ENCODE data around the gene AKAP12.
"Not testable (repeated sequence)": the region's sequence is repeated elsewhere in the genome, so short reads cannot be mapped to it uniquely, and the experiment has no call there.

The AKAP12 gene

GRCh38 chr6:151317103-151317994 is 77.6 kb downstream of the AKAP12 start:
- DNase-seq = no peak

GRCh38 chr6:151317995-151318365 is 78.2 kb downstream of the AKAP12 start:
- no peak for DNase-seq

GRCh38 chr6:151320140-151320539 is 80.4 kb downstream of the AKAP12 start:
- no peak for DNase-seq

- no peak for DNase-seq
Measured at GRCh38 chr6:151321438-151321837, 81.7 kb downstream of the AKAP12 start.

GRCh38 chr6:151322570-151322969 is 82.8 kb downstream of the AKAP12 start:
- DNase-seq = no peak

GRCh38 chr6:151323791-151324487 is 84.2 kb downstream of the AKAP12 start:
- DNase-seq = peak; percentile 67

GRCh38 chr6:151324488-151324825 is 84.7 kb downstream of the AKAP12 start:
- no peak for DNase-seq

GRCh38 chr6:151325075-151326050 is 85.6 kb downstream of the AKAP12 start:
- DNase-seq = no peak

GRCh38 chr6:151326116-151326825 is 86.5 kb downstream of the AKAP12 start:
- DNase-seq = no peak

- DNase-seq = no peak
Measured at GRCh38 chr6:151327101-151327500, 87.3 kb downstream of the AKAP12 start.

- DNase-seq = no peak
Measured at GRCh38 chr6:151330130-151330696, 90.4 kb downstream of the AKAP12 start.

- no peak for DNase-seq
Measured at GRCh38 chr6:151335930-151336329, 96.2 kb downstream of the AKAP12 start.

- no peak for DNase-seq
Measured at GRCh38 chr6:151338651-151339200, 99.0 kb downstream of the AKAP12 start.

GRCh38 chr6:151339369-151339768 is 99.6 kb downstream of the AKAP12 start:
- DNase-seq = no peak

GRCh38 chr6:151340219-151340978 is 100.6 kb downstream of the AKAP12 start:
- DNase-seq = no peak

- no peak for DNase-seq
Measured at GRCh38 chr6:151341476-151342195, 101.9 kb downstream of the AKAP12 start.

- DNase-seq = not testable (repeated sequence)
Measured at GRCh38 chr6:151342750-151343149, 103.0 kb downstream of the AKAP12 start.

GRCh38 chr6:151349651-151350270 is 110.0 kb downstream of the AKAP12 start:
- DNase-seq = peak; percentile 63

GRCh38 chr6:151350442-151351145 is 110.8 kb downstream of the AKAP12 start:
- no peak for DNase-seq
